SJSA1 (cell line): ENCODE results near the gene DUSP15. TPM values are rescaled to one million over a fixed set of nuclear protein-coding genes. Genes with fewer than 3 reads are reported as not detected.

ENCODE experiments used
- DNase-seq, 2 experiments: peaks; one replicate each; pipeline ENCODE4 v3.0.0-alpha.2; 2015 to 2020; ENCODE audit warnings: low spot score in 2 of 2, low read depth in 1 of 2
- H3K27ac ChIP-seq: fragments of 250-450 bp; sonication (Bioruptor Pico); 2 replicates; pipeline ENCODE4 v1.5.1; 2020; ENCODE audit warnings: mild to moderate bottlenecking, moderate library complexity
- H3K27me3 ChIP-seq: fragments of 250-450 bp; sonication (Bioruptor Pico); replicated peaks from 2 replicates; pipeline ENCODE4 v1.5.1; 2020; ENCODE audit warnings: mild to moderate bottlenecking, moderate library complexity
- H3K36me3 ChIP-seq: fragments of 250-450 bp; sonication (Bioruptor Pico); 2 replicates; pipeline ENCODE4 v1.5.1; 2020; ENCODE audit warnings: mild to moderate bottlenecking
- H3K4me1 ChIP-seq: fragments of 250-450 bp; sonication (Bioruptor Pico); replicated peaks from 2 replicates; pipeline ENCODE4 v1.6.1; 2021; ENCODE audit warnings: mild to moderate bottlenecking
- H3K4me3 ChIP-seq: fragments of 250-450 bp; sonication (Bioruptor Pico); 2 replicates; pipeline ENCODE4 v1.5.1; 2020; ENCODE audit warnings: mild to moderate bottlenecking
- H3K9me3 ChIP-seq: fragments of 250-450 bp; sonication (Bioruptor Pico); replicated peaks from 2 replicates; pipeline ENCODE4 v1.5.1; 2020; ENCODE audit warnings: mild to moderate bottlenecking
- total RNA-seq: library from RNA; depleted of rRNA; stranded (reverse); fragments of >200 nt; shearing (Covaris generic); gene quantifications from 2 replicates; pipeline ENCODE4 v1.2.3, GENCODE V29; 2014

DUSP15 gene
- total RNA-seq, 1 experiment from 2014 or later = 1.5 TPM

GRCh38 chr20:31875671-31876070 lies 5.3 kb upstream of the DUSP15 start:
- no peaks in the 10 kb centered on the region for H3K9me3 ChIP-seq
- H3K4me1 ChIP-seq = peaks cover 10% of the 10 kb centered on the region
- no peaks in the 10 kb centered on the region for H3K36me3 ChIP-seq
- no peak overlapping the region for H3K27ac ChIP-seq
- H3K27me3 ChIP-seq = peaks cover 13% of the 10 kb centered on the region
- no peak overlapping the region for H3K4me3 ChIP-seq
- DNase-seq = no peak

GRCh38 chr20:31872406-31872805 lies 2.1 kb upstream of the DUSP15 start:
- Histone ChIP-seq H3K27me3 (peaks cover 32% of the 10 kb centered on the region), H3K4me1 (peaks cover 15% of the 10 kb centered on the region), H3K36me3 (no peaks in the 10 kb centered on the region)

GRCh38 chr20:31871618-31871954 lies 1.3 kb upstream of the DUSP15 start:
- no peak overlapping the region for H3K4me3 ChIP-seq
- H3K27me3 ChIP-seq = peaks cover 32% of the 10 kb centered on the region
- DNase-seq = peak in 1 of 2 experiments; percentile 8

More at GRCh38 chr20:31872406-31872805, 2.1 kb upstream of the DUSP15 start:
- DNase-seq = peak in 1 of 2 experiments; percentile 5
- Histone ChIP-seq H3K27ac (no peak overlapping the region), H3K4me3 (no peak overlapping the region), H3K9me3 (no peaks in the 10 kb centered on the region)

GRCh38 chr20:31870726-31871617 lies 645 bp upstream of the DUSP15 start:
- H3K36me3 ChIP-seq = no peaks in the 10 kb centered on the region
- no peak overlapping the region for H3K27ac ChIP-seq
- H3K9me3 ChIP-seq = no peaks in the 10 kb centered on the region
- peaks cover 32% of the 10 kb centered on the region for H3K27me3 ChIP-seq
- peak overlapping the region; percentile 54 for H3K4me3 ChIP-seq
- H3K4me1 ChIP-seq = peaks cover 15% of the 10 kb centered on the region
- DNase-seq = peak in 1 of 2 experiments; percentile 16

More at GRCh38 chr20:31871618-31871954, 1.3 kb upstream of the DUSP15 start:
- H3K4me1 ChIP-seq = peaks cover 15% of the 10 kb centered on the region
- H3K27ac ChIP-seq = no peak overlapping the region
- no peaks in the 10 kb centered on the region for H3K36me3 ChIP-seq
- H3K9me3 ChIP-seq = no peaks in the 10 kb centered on the region

GRCh38 chr20:31869673-31869941 lies 720 bp downstream of the DUSP15 start:
- Histone ChIP-seq H3K4me1 (peaks cover 15% of the 10 kb centered on the region), H3K27ac (no peak overlapping the region), H3K36me3 (no peaks in the 10 kb centered on the region), H3K27me3 (peaks cover 32% of the 10 kb centered on the region), H3K4me3 (peak overlapping the region; percentile 54), H3K9me3 (no peaks in the 10 kb centered on the region)
- DNase-seq = no peak

- H3K27me3 ChIP-seq = peaks cover 32% of the 10 kb centered on the region
- peaks cover 15% of the 10 kb centered on the region for H3K4me1 ChIP-seq
- no peak for DNase-seq
- no peaks in the 10 kb centered on the region for H3K36me3 ChIP-seq
- H3K4me3 ChIP-seq = no peak overlapping the region
- H3K9me3 ChIP-seq = no peaks in the 10 kb centered on the region
- H3K27ac ChIP-seq = no peak overlapping the region
These were observed 1.3 kb downstream of the DUSP15 start for GRCh38 chr20:31868853-31869672.

- H3K4me1 ChIP-seq = peaks cover 17% of the 10 kb centered on the region
These were observed 4.1 kb downstream of the DUSP15 start for GRCh38 chr20:31866221-31866620.

GRCh38 chr20:31864521-31865400 lies 5.6 kb downstream of the DUSP15 start:
- Histone ChIP-seq H3K4me1 (peaks cover 12% of the 10 kb centered on the region), H3K27ac (no peak overlapping the region), H3K27me3 (peaks cover 26% of the 10 kb centered on the region), H3K9me3 (no peaks in the 10 kb centered on the region), H3K4me3 (no peak overlapping the region), H3K36me3 (no peaks in the 10 kb centered on the region)
- DNase-seq = no peak

More at GRCh38 chr20:31866221-31866620, 4.1 kb downstream of the DUSP15 start:
- H3K9me3 ChIP-seq = no peaks in the 10 kb centered on the region
- no peak for DNase-seq
- no peak overlapping the region for H3K27ac ChIP-seq
- H3K36me3 ChIP-seq = no peaks in the 10 kb centered on the region
- no peak overlapping the region for H3K4me3 ChIP-seq
- peaks cover 26% of the 10 kb centered on the region for H3K27me3 ChIP-seq

- peaks cover 9% of the 10 kb centered on the region for H3K4me1 ChIP-seq
- no peaks in the 10 kb centered on the region for H3K9me3 ChIP-seq
- H3K4me3 ChIP-seq = no peak overlapping the region
- no peak overlapping the region for H3K27ac ChIP-seq
- H3K27me3 ChIP-seq = peaks cover 18% of the 10 kb centered on the region
- DNase-seq = no peak
- no peaks in the 10 kb centered on the region for H3K36me3 ChIP-seq
These were observed 6.8 kb downstream of the DUSP15 start for GRCh38 chr20:31863296-31864085.

GRCh38 chr20:31862506-31862905 lies 7.8 kb downstream of the DUSP15 start:
- Histone ChIP-seq H3K9me3 (no peaks in the 10 kb centered on the region), H3K27me3 (peaks cover 18% of the 10 kb centered on the region), H3K4me1 (peaks cover 9% of the 10 kb centered on the region), H3K27ac (no peak overlapping the region), H3K36me3 (no peaks in the 10 kb centered on the region), H3K4me3 (no peak overlapping the region)
- no peak for DNase-seq

- no peak for DNase-seq
- H3K27ac ChIP-seq = no peak overlapping the region
- peaks cover 18% of the 10 kb centered on the region for H3K27me3 ChIP-seq
- peaks cover 9% of the 10 kb centered on the region for H3K4me1 ChIP-seq
- H3K9me3 ChIP-seq = no peaks in the 10 kb centered on the region
- no peaks in the 10 kb centered on the region for H3K36me3 ChIP-seq
- no peak overlapping the region for H3K4me3 ChIP-seq
These were observed 8.2 kb downstream of the DUSP15 start for GRCh38 chr20:31862157-31862470.

- H3K4me3 ChIP-seq = peak overlapping the region; percentile 37
- H3K27ac ChIP-seq = no peak overlapping the region
- peaks cover 9% of the 10 kb centered on the region for H3K4me1 ChIP-seq
- H3K36me3 ChIP-seq = no peaks in the 10 kb centered on the region
- peaks cover 18% of the 10 kb centered on the region for H3K27me3 ChIP-seq
- no peaks in the 10 kb centered on the region for H3K9me3 ChIP-seq
- DNase-seq = peak; percentile 43 to 73
These were observed 8.8 kb downstream of the DUSP15 start for GRCh38 chr20:31861385-31862156.
